ENCODE results near the gene ACTN1. TPM values are rescaled to one million over a fixed set of nuclear protein-coding genes. Genes with fewer than 3 reads are reported as not detected.

Gene ACTN1
- total RNA-seq, 1 donor from 2014 or later: 27.9 TPM

GRCh38 chr14:68940614-68941185 is 38.4 kb downstream of the ACTN1 start:
- intact Hi-C loops (cut with micrococcal nuclease): no loop called here
- Mint-ChIP-seq H3K4me1 (ENCODE audit: low read depth) (peaks cover 7% of the 10 kb centered on the region), H3K27me3 (ENCODE audit: insufficient read depth) (no peaks in the 10 kb centered on the region), H3K4me3 (no peak overlapping the region), H3K27ac (no peak overlapping the region), H3K9me3 (no peaks in the 10 kb centered on the region), H3K36me3 (ENCODE audit: low read depth) (no peaks in the 10 kb centered on the region)
- no peak for DNase-seq (ENCODE audit: low spot score)

DNA sequence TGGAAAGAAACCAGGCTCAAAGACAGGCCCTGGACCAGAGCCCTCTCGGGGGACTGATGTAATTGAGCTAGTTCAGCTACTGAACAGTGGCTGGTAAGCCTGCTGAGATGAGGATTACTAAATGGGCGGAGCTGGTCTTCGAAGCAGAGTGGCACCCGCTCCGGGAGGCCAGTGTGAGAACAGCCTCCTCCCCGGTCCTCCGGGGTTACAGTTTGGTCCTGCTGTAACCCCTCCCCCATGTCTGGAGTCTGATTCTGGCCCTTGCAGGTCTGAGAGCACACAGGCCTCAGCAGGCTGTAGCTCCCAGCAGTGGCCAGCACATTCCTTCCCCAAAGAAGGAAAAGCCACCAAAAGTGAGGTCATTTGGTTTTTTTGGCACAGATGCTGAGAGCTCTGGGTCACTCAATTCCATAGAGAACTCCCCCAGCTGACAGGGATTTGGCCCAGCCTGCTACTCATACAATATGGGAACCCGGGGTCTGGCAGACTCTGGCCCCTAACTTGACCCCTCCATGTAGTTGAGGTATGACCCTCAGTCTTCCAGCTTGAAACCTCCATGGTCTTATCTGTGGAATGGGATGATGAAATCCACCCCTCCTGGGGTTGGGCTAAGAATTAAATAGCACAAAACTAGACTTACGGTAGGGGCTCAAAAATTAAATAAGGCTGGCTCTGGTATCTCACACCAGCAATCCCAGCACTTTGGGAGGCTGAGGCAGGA is 39.0 kb downstream of the ACTN1 start:
- no peak overlapping the region for H3K4me3 Mint-ChIP-seq
- DNase-seq (ENCODE audit: low spot score): no peak
- H3K36me3 Mint-ChIP-seq (ENCODE audit: low read depth): no peaks in the 10 kb centered on the region
- intact Hi-C loops (cut with micrococcal nuclease): no loop called here
- H3K4me1 Mint-ChIP-seq (ENCODE audit: low read depth): peaks cover under 1% of the 10 kb centered on the region
- H3K9me3 Mint-ChIP-seq: no peaks in the 10 kb centered on the region
- no peaks in the 10 kb centered on the region for H3K27me3 Mint-ChIP-seq (ENCODE audit: insufficient read depth)
- H3K27ac Mint-ChIP-seq: no peak overlapping the region

DNA sequence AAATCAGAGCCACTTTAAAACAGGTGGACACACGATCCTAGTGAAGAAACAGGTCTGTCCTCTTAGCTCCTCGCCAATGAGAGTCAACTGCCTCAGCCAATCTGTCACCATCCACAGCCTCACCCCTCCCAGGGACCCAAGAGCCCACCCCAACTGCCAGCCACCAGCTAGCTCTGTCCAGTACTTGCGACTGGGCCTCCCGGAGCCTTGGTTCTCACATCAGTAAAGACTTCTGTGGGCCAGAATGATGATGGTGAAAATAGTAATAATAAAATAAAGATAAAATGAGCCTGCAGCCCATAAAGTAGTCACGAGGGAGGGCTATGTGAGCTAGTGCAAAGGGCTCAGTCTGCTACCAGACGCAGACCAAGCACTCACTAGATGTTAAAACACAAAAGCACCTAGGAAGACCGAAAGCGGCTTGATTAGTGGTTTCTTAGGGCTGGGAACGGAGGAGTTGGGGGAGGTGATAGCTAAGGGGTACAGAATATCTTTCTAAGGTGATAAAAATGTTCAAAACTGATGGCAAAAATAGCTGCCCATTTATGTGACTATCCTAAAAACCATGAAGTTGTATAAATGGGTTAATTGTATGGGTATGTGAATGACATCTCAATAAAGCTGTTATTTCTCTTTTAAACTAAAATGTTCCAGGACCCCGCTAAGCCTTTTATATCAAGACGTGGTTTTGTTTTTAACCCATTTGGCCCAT is 39.8 kb downstream of the ACTN1 start:
- H3K4me1 Mint-ChIP-seq (ENCODE audit: low read depth): no peaks in the 10 kb centered on the region
- no peaks in the 10 kb centered on the region for H3K9me3 Mint-ChIP-seq
- no peak overlapping the region for H3K27ac Mint-ChIP-seq
- no peaks in the 10 kb centered on the region for H3K36me3 Mint-ChIP-seq (ENCODE audit: low read depth)
- no peak overlapping the region for H3K4me3 Mint-ChIP-seq
- DNase-seq (ENCODE audit: low spot score): no peak
- no peaks in the 10 kb centered on the region for H3K27me3 Mint-ChIP-seq (ENCODE audit: insufficient read depth)
- intact Hi-C loops (cut with micrococcal nuclease): no loop called here

GRCh38 chr14:68938271-68939150 is 40.6 kb downstream of the ACTN1 start:
- intact Hi-C loops (cut with micrococcal nuclease): no loop called here
- no peak overlapping the region for H3K27ac Mint-ChIP-seq
- H3K36me3 Mint-ChIP-seq (ENCODE audit: low read depth): no peaks in the 10 kb centered on the region
- no peaks in the 10 kb centered on the region for H3K27me3 Mint-ChIP-seq (ENCODE audit: insufficient read depth)
- DNase-seq (ENCODE audit: low spot score): no peak
- H3K9me3 Mint-ChIP-seq: no peaks in the 10 kb centered on the region
- no peaks in the 10 kb centered on the region for H3K4me1 Mint-ChIP-seq (ENCODE audit: low read depth)
- H3K4me3 Mint-ChIP-seq: no peak overlapping the region

GRCh38 chr14:68937471-68938270 is 41.4 kb downstream of the ACTN1 start:
- intact Hi-C loops (cut with micrococcal nuclease): no loop called here
- no peaks in the 10 kb centered on the region for H3K27me3 Mint-ChIP-seq (ENCODE audit: insufficient read depth)
- H3K4me1 Mint-ChIP-seq (ENCODE audit: low read depth): no peaks in the 10 kb centered on the region
- no peaks in the 10 kb centered on the region for H3K36me3 Mint-ChIP-seq (ENCODE audit: low read depth)
- no peak overlapping the region for H3K4me3 Mint-ChIP-seq
- no peaks in the 10 kb centered on the region for H3K9me3 Mint-ChIP-seq
- H3K27ac Mint-ChIP-seq: no peak overlapping the region
- no peak for DNase-seq (ENCODE audit: low spot score)

GRCh38 chr14:68936980-68937379 is 42.1 kb downstream of the ACTN1 start:
- Mint-ChIP-seq H3K9me3 (no peaks in the 10 kb centered on the region), H3K36me3 (ENCODE audit: low read depth) (no peaks in the 10 kb centered on the region), H3K27me3 (ENCODE audit: insufficient read depth) (no peaks in the 10 kb centered on the region), H3K27ac (no peak overlapping the region), H3K4me1 (ENCODE audit: low read depth) (no peaks in the 10 kb centered on the region), H3K4me3 (no peak overlapping the region)
- intact Hi-C loops (cut with micrococcal nuclease): no loop called here
- DNase-seq (ENCODE audit: low spot score): no peak

GRCh38 chr14:68936476-68936875 is 42.6 kb downstream of the ACTN1 start:
- Mint-ChIP-seq H3K27me3 (ENCODE audit: insufficient read depth) (no peaks in the 10 kb centered on the region), H3K4me1 (ENCODE audit: low read depth) (no peaks in the 10 kb centered on the region), H3K36me3 (ENCODE audit: low read depth) (no peaks in the 10 kb centered on the region), H3K9me3 (no peaks in the 10 kb centered on the region), H3K27ac (no peak overlapping the region), H3K4me3 (no peak overlapping the region)
- no peak for DNase-seq (ENCODE audit: low spot score)
- intact Hi-C loops (cut with micrococcal nuclease): no loop called here

- no peaks in the 10 kb centered on the region for H3K9me3 Mint-ChIP-seq
- no peak overlapping the region for H3K4me3 Mint-ChIP-seq
- no peak overlapping the region for H3K27ac Mint-ChIP-seq
- intact Hi-C loops (cut with micrococcal nuclease): no loop called here
- no peaks in the 10 kb centered on the region for H3K27me3 Mint-ChIP-seq (ENCODE audit: insufficient read depth)
- H3K36me3 Mint-ChIP-seq (ENCODE audit: low read depth): no peaks in the 10 kb centered on the region
- H3K4me1 Mint-ChIP-seq (ENCODE audit: low read depth): no peaks in the 10 kb centered on the region
- DNase-seq (ENCODE audit: low spot score): no peak
Measured at GRCh38 chr14:68935761-68936214, 43.3 kb downstream of the ACTN1 start.

GRCh38 chr14:68934066-68934465 is 45.0 kb downstream of the ACTN1 start:
- H3K4me3 Mint-ChIP-seq: no peak overlapping the region
- H3K36me3 Mint-ChIP-seq (ENCODE audit: low read depth): no peaks in the 10 kb centered on the region
- DNase-seq (ENCODE audit: low spot score): no peak
- H3K4me1 Mint-ChIP-seq (ENCODE audit: low read depth): no peaks in the 10 kb centered on the region
- no peak overlapping the region for H3K27ac Mint-ChIP-seq
- no peaks in the 10 kb centered on the region for H3K27me3 Mint-ChIP-seq (ENCODE audit: insufficient read depth)
- H3K9me3 Mint-ChIP-seq: no peaks in the 10 kb centered on the region
- intact Hi-C loops (cut with micrococcal nuclease): no loop called here

GRCh38 chr14:68932686-68933085 is 46.4 kb downstream of the ACTN1 start:
- intact Hi-C loops (cut with micrococcal nuclease): no loop called here
- Mint-ChIP-seq H3K4me3 (no peak overlapping the region), H3K36me3 (ENCODE audit: low read depth) (no peaks in the 10 kb centered on the region), H3K9me3 (no peaks in the 10 kb centered on the region), H3K27ac (no peak overlapping the region), H3K4me1 (ENCODE audit: low read depth) (peaks cover 13% of the 10 kb centered on the region), H3K27me3 (ENCODE audit: insufficient read depth) (no peaks in the 10 kb centered on the region)
- DNase-seq (ENCODE audit: low spot score): no peak

- DNase-seq (ENCODE audit: low spot score): no peak
- H3K27me3 Mint-ChIP-seq (ENCODE audit: insufficient read depth): no peaks in the 10 kb centered on the region
- no peak overlapping the region for H3K4me3 Mint-ChIP-seq
- no peaks in the 10 kb centered on the region for H3K36me3 Mint-ChIP-seq (ENCODE audit: low read depth)
- intact Hi-C loops (cut with micrococcal nuclease): no loop called here
- H3K4me1 Mint-ChIP-seq (ENCODE audit: low read depth): peaks cover 13% of the 10 kb centered on the region
- no peak overlapping the region for H3K27ac Mint-ChIP-seq
- peaks cover under 1% of the 10 kb centered on the region for H3K9me3 Mint-ChIP-seq
Measured at GRCh38 chr14:68932231-68932630, 46.9 kb downstream of the ACTN1 start.

- peaks cover 13% of the 10 kb centered on the region for H3K4me1 Mint-ChIP-seq (ENCODE audit: low read depth)
- no peak overlapping the region for H3K27ac Mint-ChIP-seq
- intact Hi-C loops (cut with micrococcal nuclease): no loop called here
- H3K4me3 Mint-ChIP-seq: no peak overlapping the region
- H3K9me3 Mint-ChIP-seq: peaks cover 7% of the 10 kb centered on the region
- H3K36me3 Mint-ChIP-seq (ENCODE audit: low read depth): peaks cover under 1% of the 10 kb centered on the region
- DNase-seq (ENCODE audit: low spot score): no peak
- H3K27me3 Mint-ChIP-seq (ENCODE audit: insufficient read depth): no peaks in the 10 kb centered on the region
Measured at GRCh38 chr14:68931474-68932051, 47.5 kb downstream of the ACTN1 start.

All from activated T-helper 1 cell treated with anti-CD3 and anti-CD28 coated beads, Interleukin-12 subunit alpha, Interleukin-12 subunit beta, Interleukin-2, Interleukin-4 antibody, amounts not matched to agents 30 ng/mL and 10 ng/mL and 1 ng/mL, durations not matched to agents 14 hours and 24 hours and 36 hours (primary cell).